ENCODE data around the gene COL5A1.

DNA sequence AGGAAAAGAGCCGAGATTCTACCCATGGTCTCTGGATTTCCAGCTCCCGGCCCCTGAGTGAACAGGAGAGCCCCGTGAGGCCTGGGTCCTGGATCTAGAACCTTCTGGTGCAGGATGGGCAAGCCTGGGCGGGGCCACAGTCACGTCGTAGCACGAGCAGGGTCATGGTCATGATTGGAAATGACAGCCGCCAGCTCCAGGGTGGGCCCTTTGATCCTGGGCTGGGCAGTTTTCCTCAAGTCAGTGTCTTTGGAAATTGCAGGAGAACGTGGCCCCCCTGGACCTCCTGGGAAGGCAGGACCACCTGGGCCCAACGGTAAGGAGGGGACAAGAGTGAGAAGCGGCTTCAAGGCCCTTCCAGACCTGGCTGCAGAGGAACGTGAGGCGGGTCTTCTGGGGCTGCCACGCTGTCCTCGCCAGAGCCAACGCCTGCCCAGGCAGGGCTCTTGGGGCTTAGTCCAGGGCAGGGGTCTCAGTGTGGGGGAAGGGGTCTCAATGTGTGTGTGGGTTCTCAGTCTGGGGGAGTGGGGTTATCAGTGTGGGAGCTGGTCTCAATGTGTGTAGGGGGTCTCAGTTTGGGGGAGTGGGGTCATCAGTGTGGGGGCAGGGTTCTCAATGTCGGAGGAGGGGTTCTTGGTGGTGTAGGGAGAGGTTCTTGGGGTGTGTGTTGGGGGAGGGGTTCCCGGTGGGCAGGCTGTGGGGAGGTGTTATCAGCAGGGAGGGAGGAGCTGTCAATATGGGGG, 241.6 kb downstream of the COL5A1 start:
- TF ChIP-seq, protein P1, sequence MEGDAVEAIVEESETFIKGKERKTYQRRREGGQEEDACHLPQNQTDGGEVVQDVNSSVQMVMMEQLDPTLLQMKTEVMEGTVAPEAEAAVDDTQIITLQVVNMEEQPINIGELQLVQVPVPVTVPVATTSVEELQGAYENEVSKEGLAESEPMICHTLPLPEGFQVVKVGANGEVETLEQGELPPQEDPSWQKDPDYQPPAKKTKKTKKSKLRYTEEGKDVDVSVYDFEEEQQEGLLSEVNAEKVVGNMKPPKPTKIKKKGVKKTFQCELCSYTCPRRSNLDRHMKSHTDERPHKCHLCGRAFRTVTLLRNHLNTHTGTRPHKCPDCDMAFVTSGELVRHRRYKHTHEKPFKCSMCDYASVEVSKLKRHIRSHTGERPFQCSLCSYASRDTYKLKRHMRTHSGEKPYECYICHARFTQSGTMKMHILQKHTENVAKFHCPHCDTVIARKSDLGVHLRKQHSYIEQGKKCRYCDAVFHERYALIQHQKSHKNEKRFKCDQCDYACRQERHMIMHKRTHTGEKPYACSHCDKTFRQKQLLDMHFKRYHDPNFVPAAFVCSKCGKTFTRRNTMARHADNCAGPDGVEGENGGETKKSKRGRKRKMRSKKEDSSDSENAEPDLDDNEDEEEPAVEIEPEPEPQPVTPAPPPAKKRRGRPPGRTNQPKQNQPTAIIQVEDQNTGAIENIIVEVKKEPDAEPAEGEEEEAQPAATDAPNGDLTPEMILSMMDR (IDR thresholded peaks at IDR 0.05) = no peak
- no peak for TF ChIP-seq POLR2A (IDR thresholded peaks at IDR 0.05)
